ENCODE data around the gene SDK1.

DNA sequence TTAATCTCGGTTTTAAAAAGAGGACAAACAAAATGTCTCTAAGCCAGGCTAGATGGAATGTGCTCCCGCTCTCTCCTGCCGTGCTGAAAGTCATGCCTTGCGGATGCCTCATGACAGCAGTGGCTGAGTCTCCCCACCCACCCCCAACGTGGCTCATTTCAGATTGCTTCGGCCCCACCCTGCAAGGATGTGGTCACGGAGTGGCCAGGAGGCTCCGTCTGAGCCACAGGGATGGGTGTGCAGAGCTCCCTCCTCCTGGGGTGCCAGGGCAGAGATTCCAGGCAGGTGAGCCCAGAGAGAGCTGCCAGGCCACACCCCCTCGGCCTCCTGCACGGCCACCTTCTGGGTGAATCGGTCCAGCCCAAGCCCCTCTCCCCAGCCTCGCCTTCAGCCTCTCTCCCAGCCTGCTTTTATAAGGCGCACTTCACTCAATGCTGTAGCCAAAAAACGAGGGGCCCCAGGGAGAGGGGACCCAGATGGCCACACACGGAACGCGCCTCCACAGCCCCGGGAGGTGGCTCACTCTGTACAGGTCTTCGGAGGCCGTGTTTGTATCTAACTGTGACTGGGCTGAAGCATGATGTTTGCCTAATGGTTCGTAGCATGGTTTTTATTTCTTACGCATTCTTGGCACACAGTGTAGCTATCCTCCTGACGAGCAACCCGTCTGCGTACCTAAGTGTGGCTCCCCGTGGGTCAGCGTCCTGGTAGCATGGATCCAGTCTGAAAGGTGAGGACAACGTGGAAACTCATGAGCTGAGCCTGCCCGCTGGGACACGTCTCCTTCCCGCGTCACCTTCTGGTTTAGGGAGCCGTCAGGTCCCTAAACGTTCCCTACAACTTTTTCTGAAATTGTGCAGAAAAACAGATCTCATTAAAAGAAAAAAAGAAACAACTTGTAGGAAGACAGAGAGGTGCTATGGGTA, 967.3 kb downstream of the SDK1 start:
- no peak for TF ChIP-seq CTCF (IDR thresholded peaks at IDR 0.05)
- no peak for TF ChIP-seq POLR2A (IDR thresholded peaks at IDR 0.05)
